Activated CD8-positive, alpha-beta memory T cell treated with anti-CD3 and anti-CD28 coated beads for 4 hours (primary cell): ENCODE measurements around the gene IL1A.

ENCODE experiments used
- DNase-seq, 2 donors: peaks; one replicate each; pipeline ENCODE4 v3.0.0-alpha.2; 2020; ENCODE audit warnings: low read depth in 2 of 2

The IL1A gene

GRCh38 chr2:112793449-112793978 is 9.2 kb upstream of the IL1A start:
- no peak for DNase-seq

- DNase-seq = no peak
Observed at GRCh38 chr2:112792419-112792818, 8.1 kb upstream of the IL1A start.

GRCh38 chr2:112791693-112792230 is 7.5 kb upstream of the IL1A start:
- no peak for DNase-seq

- no peak for DNase-seq
Observed at GRCh38 chr2:112791019-112791418, 6.7 kb upstream of the IL1A start.

GRCh38 chr2:112790305-112790704 is 6.0 kb upstream of the IL1A start:
- DNase-seq = no peak

GRCh38 chr2:112789186-112789585 is 4.9 kb upstream of the IL1A start:
- DNase-seq = no peak

- DNase-seq = no peak
Observed at GRCh38 chr2:112788653-112789052, 4.4 kb upstream of the IL1A start.

- DNase-seq = no peak
Observed at GRCh38 chr2:112787729-112788393, 3.6 kb upstream of the IL1A start.

GRCh38 chr2:112787294-112787693 is 3.0 kb upstream of the IL1A start:
- DNase-seq = no peak

- DNase-seq = no peak
Observed at GRCh38 chr2:112783187-112783714, 1.0 kb downstream of the IL1A start.

- no peak for DNase-seq
Observed at GRCh38 chr2:112782234-112782799, 2.0 kb downstream of the IL1A start.

- no peak for DNase-seq
Observed at GRCh38 chr2:112779598-112779997, 4.7 kb downstream of the IL1A start.

- no peak for DNase-seq
Observed at GRCh38 chr2:112777036-112777435, 7.3 kb downstream of the IL1A start.

GRCh38 chr2:112776113-112776512 is 8.2 kb downstream of the IL1A start:
- DNase-seq = no peak

- no peak for DNase-seq
Observed at GRCh38 chr2:112774536-112775285, 9.6 kb downstream of the IL1A start.

GRCh38 chr2:112773556-112773955 is 10.7 kb downstream of the IL1A start:
- DNase-seq = no peak

- no peak for DNase-seq
Observed at GRCh38 chr2:112772911-112773475, 11.3 kb downstream of the IL1A start.

GRCh38 chr2:112772322-112772721 is 12.0 kb downstream of the IL1A start:
- DNase-seq = no peak

- no peak for DNase-seq
Observed at GRCh38 chr2:112768432-112768831, 15.9 kb downstream of the IL1A start.

- DNase-seq = no peak
Observed at GRCh38 chr2:112767693-112768330, 16.5 kb downstream of the IL1A start.

GRCh38 chr2:112765251-112765650 is 19.0 kb downstream of the IL1A start:
- no peak for DNase-seq
